IMR-90 (cell line): Measurements from ENCODE around the gene IL12RB1. TPM values are rescaled to one million over a fixed set of nuclear protein-coding genes. Genes with fewer than 3 reads are reported as not detected.

ENCODE experiments used
- ATAC-seq: fragments of 200-7000 bp; cut with Tn5 transposase; 2 replicates; pipeline ENCODE4 v1.9.1; 2020; ENCODE audit warnings: low read depth, mild to moderate bottlenecking, moderate library complexity
- BruUV-seq: library from RNA; stranded (reverse); fragments of 400-500 nt; replicated peaks from 2 replicates; lab custom pipeline; 2021; lab: Mats Ljungman, UMichigan
- CTCF ChIA-PET: fragments of 300-600 bp; formaldehyde crosslinking; extraction: SDS; loops from one replicate; lab custom pipeline; 2021; ENCODE audit warnings: antibody characterized with exemption; lab: Yijun Ruan, JAX
- POLR2A ChIA-PET: fragments of 300-600 bp; sonication (Branson Sonifier 250); formaldehyde crosslinking; loops from one replicate; lab custom pipeline; 2022; ENCODE audit warnings: antibody characterized with exemption; ENCODE audit not compliant: unreplicated experiment; lab: Charles Lee
- DNase-seq: peaks from one replicate; pipeline ENCODE4 v3.0.0; 2013
- H2AFZ ChIP-seq: replicated peaks from 2 replicates; pipeline ENCODE3; 2013; ENCODE audit warnings: low read length, mild to moderate bottlenecking; ENCODE audit not compliant: poor library complexity
- H2AK5ac ChIP-seq: 2 replicates; pipeline ENCODE4 v1.6.1; 2013; ENCODE audit warnings: low read depth, low read length, inconsistent platforms
- H2AK9ac ChIP-seq: replicated peaks from 2 replicates; pipeline ENCODE3; 2013; ENCODE audit warnings: mild to moderate bottlenecking, low read depth, low read length, moderate library complexity; ENCODE audit not compliant: poor library complexity
- H2BK120ac ChIP-seq: 2 replicates; pipeline ENCODE4 v1.6.1; 2013; ENCODE audit warnings: low read depth, low read length, inconsistent platforms
- H2BK15ac ChIP-seq: 3 replicates; pipeline ENCODE4 v1.6.1; 2013; ENCODE audit warnings: low read depth, low read length, inconsistent platforms
- H2BK20ac ChIP-seq: 2 replicates; pipeline ENCODE4 v1.6.1; 2013; ENCODE audit warnings: low read depth, mild to moderate bottlenecking, inconsistent platforms, low read length, moderate library complexity
- H2BK5ac ChIP-seq: 2 replicates; pipeline ENCODE4 v1.6.1; 2013; ENCODE audit warnings: mild to moderate bottlenecking, low read depth, low read length, inconsistent platforms; ENCODE audit not compliant: poor library complexity, severe bottlenecking
- H3K14ac ChIP-seq: replicated peaks from 2 replicates; pipeline ENCODE4 v1.6.1; 2013; ENCODE audit warnings: low read depth, low read length, inconsistent platforms
- H3K18ac ChIP-seq: 2 replicates; pipeline ENCODE4 v1.6.1; 2013; ENCODE audit warnings: low read depth, low read length, control low read depth
- H3K23ac ChIP-seq: 2 replicates; pipeline ENCODE4 v1.6.1; 2013; ENCODE audit warnings: low read depth, low read length, inconsistent platforms
- H3K27ac ChIP-seq: 2 replicates; pipeline ENCODE4 v1.5.1; 2013; ENCODE audit warnings: mild to moderate bottlenecking, control low read depth, low read length; ENCODE audit not compliant: insufficient read depth
- H3K27me3 ChIP-seq: 2 replicates; pipeline ENCODE4 v1.6.1; 2013; ENCODE audit warnings: low read length; ENCODE audit not compliant: control insufficient read depth, insufficient read depth
- H3K36me3 ChIP-seq: 2 replicates; pipeline ENCODE4 v1.6.1; 2013; ENCODE audit warnings: low read length, mixed read lengths; ENCODE audit not compliant: control insufficient read depth, insufficient read depth
- H3K4ac ChIP-seq: 2 replicates; pipeline ENCODE4 v1.6.1; 2013; ENCODE audit warnings: low read depth, low read length, inconsistent platforms
- H3K4me1 ChIP-seq: 2 replicates; pipeline ENCODE4 v1.6.1; 2013; ENCODE audit warnings: low read length, mixed read lengths; ENCODE audit not compliant: control insufficient read depth, insufficient read depth
- H3K4me2 ChIP-seq: 2 replicates; pipeline ENCODE4 v1.6.1; 2013; ENCODE audit warnings: low read depth, mild to moderate bottlenecking, control low read depth, low read length, moderate library complexity
- H3K4me3 ChIP-seq: 2 replicates; pipeline ENCODE4 v1.5.1; 2013; ENCODE audit warnings: low read depth, mild to moderate bottlenecking, control low read depth, low read length, moderate library complexity; ENCODE audit not compliant: insufficient read depth
- H3K56ac ChIP-seq: 2 replicates; pipeline ENCODE4 v1.6.1; 2013; ENCODE audit warnings: low read length, inconsistent platforms; ENCODE audit not compliant: insufficient read depth; ENCODE audit errors: extremely low read depth
- H3K79me1 ChIP-seq, 2 experiments: 2 replicates each; pipeline ENCODE4 v1.6.1; 2013; ENCODE audit warnings: low read length in 2 of 2, inconsistent platforms in 1 of 2, low read depth in 1 of 2
- H3K9ac ChIP-seq: 2 replicates; pipeline ENCODE4 v1.6.1; 2013; ENCODE audit warnings: low read depth, low read length, control low read depth
- H3K9me1 ChIP-seq: 2 replicates; pipeline ENCODE4 v1.6.1; 2013; ENCODE audit warnings: low read length, inconsistent platforms; ENCODE audit not compliant: insufficient read depth
- H3K9me3 ChIP-seq: 2 replicates; pipeline ENCODE4 v1.6.1; 2013; ENCODE audit warnings: low read length; ENCODE audit not compliant: control insufficient read depth, insufficient read depth
- H4K20me1 ChIP-seq: 2 replicates; pipeline ENCODE4 v1.6.1; 2013; ENCODE audit warnings: low read length, inconsistent platforms; ENCODE audit not compliant: insufficient read depth
- H4K5ac ChIP-seq: 2 replicates; pipeline ENCODE4 v1.6.1; 2013; ENCODE audit warnings: mild to moderate bottlenecking, low read depth, low read length, control low read depth
- H4K8ac ChIP-seq, 2 experiments: 2 replicates each; pipeline ENCODE4 v1.6.1; 2013; ENCODE audit warnings: low read depth in 2 of 2, low read length in 2 of 2, control low read depth in 1 of 2, inconsistent platforms in 1 of 2
- H4K91ac ChIP-seq: 2 replicates; pipeline ENCODE4 v1.6.1; 2013; ENCODE audit warnings: low read depth, low read length, inconsistent platforms; ENCODE audit not compliant: insufficient read depth
- BHLHE40 ChIP-seq: fragments of 150-350 bp; IDR thresholded peaks from 2 replicates; pipeline ENCODE4 v1.6.1; 2016; ENCODE audit warnings: mild to moderate bottlenecking, low read depth, low read length
- CEBPB ChIP-seq: IDR thresholded peaks from 2 replicates; pipeline ENCODE4 v1.6.1; 2012; ENCODE audit warnings: low read depth, low read length, improper control_type of control experiment
- CHD1 ChIP-seq: IDR thresholded peaks from 2 replicates; pipeline ENCODE4 v1.6.1; 2012; ENCODE audit warnings: low read depth, low read length, improper control_type of control experiment
- CTCF ChIP-seq: conservative IDR thresholded peaks from 2 replicates; pipeline ENCODE4 v1.5.1; 2012; ENCODE audit warnings: mild to moderate bottlenecking, low read depth, low read length, improper control_type of control experiment
- ELK1 ChIP-seq: fragments of 150-350 bp; IDR thresholded peaks from 2 replicates; pipeline ENCODE4 v1.6.1; 2016; ENCODE audit warnings: low read depth, mild to moderate bottlenecking, low read length, moderate library complexity, borderline replicate concordance
- FOS ChIP-seq: fragments of 150-350 bp; IDR thresholded peaks from 2 replicates; pipeline ENCODE4 v1.6.1; 2016; ENCODE audit warnings: low read depth, low read length
- MAFK ChIP-seq: IDR thresholded peaks from 2 replicates; pipeline ENCODE4 v1.6.1; 2012; ENCODE audit warnings: low read depth, low read length, improper control_type of control experiment
- MAZ ChIP-seq: IDR thresholded peaks from 2 replicates; pipeline ENCODE4 v1.6.1; 2012; ENCODE audit warnings: low read depth, mild to moderate bottlenecking, low read length, improper control_type of control experiment, moderate library complexity, borderline replicate concordance
- MXI1 ChIP-seq: IDR thresholded peaks from 2 replicates; pipeline ENCODE4 v1.6.1; 2012; ENCODE audit warnings: low read depth, mild to moderate bottlenecking, low read length, moderate library complexity, borderline replicate concordance
- NFE2L2 ChIP-seq: fragments of 150-350 bp; IDR thresholded peaks from 2 replicates; pipeline ENCODE4 v1.6.1; 2016; ENCODE audit warnings: low read depth, mild to moderate bottlenecking, low read length
- POLR2A ChIP-seq: IDR thresholded peaks from 2 replicates; pipeline ENCODE4 v1.6.1; 2012; ENCODE audit warnings: mild to moderate bottlenecking, low read depth, low read length
- RAD21 ChIP-seq: IDR thresholded peaks from 2 replicates; pipeline ENCODE4 v1.6.1; 2012; ENCODE audit warnings: low read length, improper control_type of control experiment
- RCOR1 ChIP-seq: IDR thresholded peaks from 2 replicates; pipeline ENCODE4 v1.6.1; 2012; ENCODE audit warnings: mild to moderate bottlenecking, low read length, improper control_type of control experiment; ENCODE audit not compliant: insufficient replicate concordance
- RFX5 ChIP-seq: IDR thresholded peaks from 2 replicates; pipeline ENCODE4 v1.8.0; 2012; ENCODE audit warnings: low read depth, mild to moderate bottlenecking, low read length, moderate library complexity
- SMC3 ChIP-seq: fragments of 150-350 bp; IDR thresholded peaks from 2 replicates; pipeline ENCODE4 v1.6.1; 2016; ENCODE audit warnings: low read depth, mild to moderate bottlenecking, antibody characterized with exemption, low read length, moderate library complexity
- USF2 ChIP-seq: fragments of 150-350 bp; IDR thresholded peaks from 2 replicates; pipeline ENCODE4 v1.6.1; 2017; ENCODE audit warnings: mild to moderate bottlenecking, antibody characterized with exemption, low read length, low read depth
- WGBS, 2 experiments: methylation state at CpG; one replicate each; pipeline versions ENCODE4 v1.1.5 to v1.1.7; 2013; ENCODE audit warnings: missing lambda C conversion rate in 2 of 2; ENCODE audit not compliant: insufficient read length in 1 of 2; ENCODE audit errors: extremely low coverage in 2 of 2; 5-methylcytosine and 5-hydroxymethylcytosine counted together
- dilution Hi-C: fragments of 300-500 bp; cut with HindIII; formaldehyde crosslinking; loops from one replicate; pipeline ENCODE4 v1.14.3; 2018; ENCODE audit warnings: low sequenced_read_pairs; ENCODE audit not compliant: unreplicated experiment
- in situ Hi-C: fragments of 300-500 bp; cut with MboI; formaldehyde crosslinking; loops from 3 replicates; pipeline ENCODE4 v1.14.3; 2019; ENCODE audit warnings: low sequenced_read_pairs, inconsistent platforms, mixed read lengths
- intact Hi-C: fragments of 100-400 bp; cut with micrococcal nuclease; formaldehyde crosslinking; loops from 2 replicates; pipeline ENCODE4 v1.10.0; 2022
- polyA plus RNA-seq, 3 experiments: library from polyadenylated mRNA; depleted of rRNA; stranded (reverse); fragments of >200 nt; gene quantifications; 2 replicates each; pipeline ENCODE4 v1.2.3, GENCODE V29; 2012; ENCODE audit warnings: low replicate concordance in 1 of 3
- total RNA-seq: library from RNA; depleted of rRNA; stranded (reverse); fragments of >200 nt; gene quantifications from 2 replicates; pipeline ENCODE4 v1.2.3, GENCODE V29; 2012

IL12RB1 gene
- total and polyA plus RNA-seq, 2 of the 4 experiments (the other 2 are of a cell fraction) = not detected

- Histone ChIP-seq H3K27ac (no peak overlapping the region), H3K27me3 (no peaks in the 10 kb centered on the region), H2AFZ (no peak overlapping the region), H3K4me1 (no peaks in the 10 kb centered on the region; the same call in 1 of the 2 replicates), H3K4ac (no peak overlapping the region), H3K9ac (no peak overlapping the region), H4K8ac (no peak overlapping the region), H2BK20ac (no peak overlapping the region), H3K56ac (no peak overlapping the region), H3K36me3 (peaks cover 53% of the 10 kb centered on the region), H2AK9ac (no peak overlapping the region), H2BK120ac (no peak overlapping the region), H3K9me3 (no peaks in the 10 kb centered on the region), H3K4me2 (no peak overlapping the region), H4K20me1 (no peaks in the 10 kb centered on the region; the same call in 1 of the 2 replicates), H3K9me1 (no peaks in the 10 kb centered on the region; the same call in 1 of the 2 replicates), H3K14ac (no peak overlapping the region), H3K18ac (no peak overlapping the region), H4K91ac (no peak overlapping the region), H2AK5ac (no peak overlapping the region), H3K23ac (no peak overlapping the region), H2BK5ac (no peak overlapping the region), H3K79me1 (no peaks in the 10 kb centered on the region), H3K4me3 (no peak overlapping the region), H2BK15ac (no peak overlapping the region), H4K5ac (no peak overlapping the region)
- CTCF ChIA-PET = no interaction called here
- intact Hi-C loops = no loop called here
- 96% methylated on average over 16 of the region's 31 CpGs; no CpG with 5 or more reads in 1 of the 2 experiments for WGBS, 2 experiments
- POLR2A ChIA-PET = no interaction called here
- DNase-seq (no peak), ATAC-seq (no peak)
- no TSS peak for BruUV-seq
- dilution Hi-C loops = no loop called here
- TF ChIP-seq BHLHE40 = no peak
- TF ChIP-seq POLR2A = no peak
- TF ChIP-seq RAD21 = no peak
- TF ChIP-seq FOS = no peak
- no peak for TF ChIP-seq MAFK
- no peak for TF ChIP-seq CTCF
- TF ChIP-seq RCOR1 = no peak
- no peak for TF ChIP-seq USF2
- no peak for TF ChIP-seq CEBPB
- TF ChIP-seq MAZ = no peak
- no peak for TF ChIP-seq RFX5
- no peak for TF ChIP-seq NFE2L2
- TF ChIP-seq MXI1 = no peak
- no peak for TF ChIP-seq CHD1
- no peak for TF ChIP-seq SMC3
- no peak for TF ChIP-seq ELK1
- in situ Hi-C loops = no loop called here
Measured at GRCh38 chr19:18131841-18132596, 45.3 kb upstream of the IL12RB1 start.
